ENCODE results near the gene MUC2.

Gene MUC2

GRCh38 chr11:1077417-1078119 lies 2.9 kb downstream of the MUC2 start:
- no peak for DNase-seq (ENCODE audit: low read depth)
- H3K4me3 ChIP-seq (ENCODE audit: low read depth, low read length): no peak overlapping the region
- no peak for TF ChIP-seq CTCF (IDR thresholded peaks at IDR 0.05; ENCODE audit: low read depth, low read length, missing control alignments)

- DNase-seq (ENCODE audit: low read depth): no peak
- no peak overlapping the region for H3K4me3 ChIP-seq (ENCODE audit: low read depth, low read length)
- TF ChIP-seq CTCF (IDR thresholded peaks at IDR 0.05; ENCODE audit: low read depth, low read length, missing control alignments): no peak
These were observed 3.5 kb downstream of the MUC2 start for GRCh38 chr11:1078191-1078601.

GRCh38 chr11:1081601-1082311 lies 7.1 kb downstream of the MUC2 start:
- no peak overlapping the region for H3K4me3 ChIP-seq (ENCODE audit: low read depth, low read length)
- no peak for TF ChIP-seq CTCF (IDR thresholded peaks at IDR 0.05; ENCODE audit: low read depth, low read length, missing control alignments)
- no peak for DNase-seq (ENCODE audit: low read depth)

GRCh38 chr11:1082346-1082727 lies 7.7 kb downstream of the MUC2 start:
- no peak for TF ChIP-seq CTCF (IDR thresholded peaks at IDR 0.05; ENCODE audit: low read depth, low read length, missing control alignments)
- no peak for DNase-seq (ENCODE audit: low read depth)

GRCh38 chr11:1082728-1083620 lies 8.3 kb downstream of the MUC2 start:
- no peak for DNase-seq (ENCODE audit: low read depth)
- TF ChIP-seq CTCF (IDR thresholded peaks at IDR 0.05; ENCODE audit: low read depth, low read length, missing control alignments): no peak
- H3K4me3 ChIP-seq (ENCODE audit: low read depth, low read length): no peak overlapping the region

More at GRCh38 chr11:1082346-1082727, 7.7 kb downstream of the MUC2 start:
- no peak overlapping the region for H3K4me3 ChIP-seq (ENCODE audit: low read depth, low read length)

DNA sequence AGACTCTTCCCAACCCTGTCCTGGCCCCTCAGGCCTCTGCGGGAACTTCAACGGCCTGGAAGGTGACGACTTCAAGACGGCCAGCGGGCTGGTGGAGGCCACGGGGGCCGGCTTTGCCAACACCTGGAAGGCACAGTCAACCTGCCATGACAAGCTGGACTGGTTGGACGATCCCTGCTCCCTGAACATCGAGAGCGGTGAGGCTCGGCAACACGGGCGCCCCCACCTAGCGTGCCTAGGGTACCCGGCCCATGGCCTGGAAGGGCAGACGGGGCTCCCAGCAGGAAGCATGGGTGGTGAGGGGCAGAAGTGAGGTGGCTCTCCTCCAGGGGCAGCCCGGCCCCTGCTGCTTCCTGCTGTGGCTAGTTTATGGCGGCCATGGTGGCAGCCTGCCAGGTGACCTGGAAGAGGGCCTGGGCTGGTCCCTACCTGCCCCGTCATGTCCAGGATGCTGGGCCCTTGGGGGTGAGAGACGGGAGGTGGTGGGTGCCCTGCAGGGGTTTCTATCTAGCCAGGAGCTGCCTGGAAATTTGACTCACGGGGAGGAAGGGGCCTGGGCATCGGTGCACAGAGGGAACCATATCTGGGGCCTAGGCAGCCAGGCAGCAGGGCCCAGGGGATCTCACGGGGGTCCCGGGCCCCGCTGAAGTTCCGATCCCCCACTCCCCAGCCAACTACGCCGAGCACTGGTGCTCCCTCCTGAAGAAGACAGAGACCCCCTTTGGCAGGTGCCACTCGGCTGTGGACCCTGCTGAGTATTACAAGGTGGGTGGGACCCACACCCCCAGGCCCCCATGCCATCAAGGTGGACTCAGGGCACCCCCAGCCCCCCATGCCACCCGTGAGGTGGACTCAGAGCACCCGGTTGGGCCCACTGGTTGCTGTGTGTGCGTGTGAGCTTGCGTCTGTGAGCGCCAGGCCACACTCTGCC lies 9.2 kb downstream of the MUC2 start:
- no peak for DNase-seq (ENCODE audit: low read depth)
- no peak for TF ChIP-seq CTCF (IDR thresholded peaks at IDR 0.05; ENCODE audit: low read depth, low read length, missing control alignments)
- no peak overlapping the region for H3K4me3 ChIP-seq (ENCODE audit: low read depth, low read length)

All from GM12864 (cell line).